ENCODE results near the gene XPNPEP2. TPM values are rescaled to one million over a fixed set of nuclear protein-coding genes. Genes with fewer than 3 reads are reported as not detected.

Gene XPNPEP2
- total RNA-seq, 3 donors from 2014 or later: 0.44 to 12.8 (median 3.9) TPM

- Histone ChIP-seq H3K27me3 (peaks cover 0 to 19% of the 10 kb centered on the region in 2 donors), H3K4me3 (no peak overlapping the region), H3K36me3 (no peaks in the 10 kb centered on the region), H3K9me3 (no peaks in the 10 kb centered on the region), H3K4me1 (no peaks in the 10 kb centered on the region), H3K27ac (no peak overlapping the region)
- DNase-seq (ENCODE audit: low spot score in 2 of 2): no peak
- intact Hi-C loops (cut with DNase I; ENCODE audit: low total_unique reads): no loop called here
- no peak for TF ChIP-seq POLR2AphosphoS5 (IDR thresholded peaks at IDR 0.05)
- no peak for TF ChIP-seq POLR2A (IDR thresholded peaks at IDR 0.05)
- no peak for TF ChIP-seq CTCF (IDR thresholded peaks at IDR 0.05)
These were observed 17.2 kb downstream of the XPNPEP2 start for GRCh38 chrX:129755779-129756650.

GRCh38 chrX:129759576-129760061, 20.8 kb downstream of the XPNPEP2 start:
- no peaks in the 10 kb centered on the region for H3K9me3 ChIP-seq
- no peak overlapping the region for H3K4me3 ChIP-seq
- peak overlapping the region; percentile 63 to 78 for H3K27ac ChIP-seq
- H3K36me3 ChIP-seq: no peaks in the 10 kb centered on the region
- H3K4me1 ChIP-seq: no peaks in the 10 kb centered on the region
- DNase-seq (ENCODE audit: low spot score in 2 of 2): peak in 1 of 2 donors; percentile 75
- TF ChIP-seq POLR2A (IDR thresholded peaks at IDR 0.05) (no peak), CTCF (IDR thresholded peaks at IDR 0.05) (no peak), POLR2AphosphoS5 (IDR thresholded peaks at IDR 0.05) (peak in 1 of 3 donors; percentile 43)
- peaks cover 0 to 15% of the 10 kb centered on the region in 2 donors for H3K27me3 ChIP-seq
- intact Hi-C loops (cut with DNase I; ENCODE audit: low total_unique reads): no loop called here

- no peak for DNase-seq (ENCODE audit: low spot score in 2 of 2)
- Histone ChIP-seq H3K27me3 (peaks cover 0 to 14% of the 10 kb centered on the region in 2 donors), H3K4me3 (no peak overlapping the region), H3K4me1 (no peaks in the 10 kb centered on the region), H3K36me3 (no peaks in the 10 kb centered on the region), H3K9me3 (no peaks in the 10 kb centered on the region), H3K27ac (peak overlapping the region; percentile 63 to 78)
- TF ChIP-seq POLR2A (IDR thresholded peaks at IDR 0.05): no peak
- TF ChIP-seq POLR2AphosphoS5 (IDR thresholded peaks at IDR 0.05): no peak
- no peak for TF ChIP-seq CTCF (IDR thresholded peaks at IDR 0.05)
- intact Hi-C loops (cut with DNase I; ENCODE audit: low total_unique reads): no loop called here
These were observed 21.4 kb downstream of the XPNPEP2 start for GRCh38 chrX:129760155-129760554.

GRCh38 chrX:129760981-129761380, 22.2 kb downstream of the XPNPEP2 start:
- Histone ChIP-seq H3K9me3 (no peaks in the 10 kb centered on the region), H3K27me3 (peaks cover 0 to 5% of the 10 kb centered on the region in 2 donors), H3K4me1 (no peaks in the 10 kb centered on the region), H3K36me3 (no peaks in the 10 kb centered on the region), H3K27ac (no peak overlapping the region), H3K4me3 (no peak overlapping the region)
- TF ChIP-seq CTCF (IDR thresholded peaks at IDR 0.05) (no peak), POLR2A (IDR thresholded peaks at IDR 0.05) (no peak), POLR2AphosphoS5 (IDR thresholded peaks at IDR 0.05) (no peak)
- intact Hi-C loops (cut with DNase I; ENCODE audit: low total_unique reads): no loop called here
- DNase-seq (ENCODE audit: low spot score in 2 of 2): no peak

GRCh38 chrX:129761596-129761995, 22.8 kb downstream of the XPNPEP2 start:
- DNase-seq (ENCODE audit: low spot score in 2 of 2): no peak
- no peak for TF ChIP-seq CTCF (IDR thresholded peaks at IDR 0.05)
- no peak for TF ChIP-seq POLR2A (IDR thresholded peaks at IDR 0.05)
- TF ChIP-seq POLR2AphosphoS5 (IDR thresholded peaks at IDR 0.05): no peak
- no peaks in the 10 kb centered on the region for H3K4me1 ChIP-seq
- no peaks in the 10 kb centered on the region for H3K9me3 ChIP-seq
- intact Hi-C loops (cut with DNase I; ENCODE audit: low total_unique reads): no loop called here
- H3K4me3 ChIP-seq: no peak overlapping the region
- H3K36me3 ChIP-seq: no peaks in the 10 kb centered on the region
- H3K27ac ChIP-seq: no peak overlapping the region
- no peaks in the 10 kb centered on the region for H3K27me3 ChIP-seq

Measured in breast epithelium (tissue), 4 donors.